Gastroesophageal sphincter (tissue), 4 donors: ENCODE measurements around the gene GLUL. TPM values are rescaled to one million over a fixed set of nuclear protein-coding genes. Genes with fewer than 3 reads are reported as not detected.

Experiments
- ATAC-seq: fragments of 150-250 bp; one replicate; pipeline ENCODE4 v1.9.1; 2016; ENCODE audit warnings: mild to moderate bottlenecking, moderate library complexity
- H3K27ac ChIP-seq, 4 donors: fragments of 200-600 bp; sonication (generic) in 3 of 4; 1 replicate in 3 of 4; 2 replicates in 1 of 4; pipeline ENCODE4 v1.5.1; 2016 to 2019
- H3K27me3 ChIP-seq: fragments of 200-600 bp; sonication (generic); one replicate; pipeline ENCODE4 v1.5.1; 2019
- H3K36me3 ChIP-seq, 2 donors: fragments of 200-600 bp; sonication (generic); one replicate each; pipeline ENCODE4 v1.5.1; 2019; ENCODE audit warnings: control low read depth in 1 of 2
- H3K4me1 ChIP-seq, 3 donors: fragments of 200-600 bp; sonication (generic); 1 replicate in 2 of 3; 2 replicates in 1 of 3; pipeline ENCODE4 v1.5.1; 2016 to 2019; ENCODE audit warnings: control low read depth in 2 of 3
- H3K4me3 ChIP-seq, 2 donors: fragments of 200-600 bp; sonication (generic); one replicate each; pipeline ENCODE4 v1.5.1; 2019; ENCODE audit warnings: mild to moderate bottlenecking in 1 of 2, moderate library complexity in 1 of 2
- H3K9me3 ChIP-seq, 3 donors: fragments of 200-600 bp; sonication (generic); one replicate each; pipeline ENCODE4 v1.5.1; 2017 to 2019; ENCODE audit warnings: control low read depth in 2 of 3
- EP300 ChIP-seq: sonication (generic); formaldehyde crosslinking; IDR thresholded peaks from one replicate; pipeline ENCODE4 v1.6.1; 2017; ENCODE audit warnings: antibody characterized with exemption, mild to moderate bottlenecking
- POLR2A ChIP-seq, 2 donors: fragments of 450-650 bp; IDR thresholded peaks; one replicate each; pipeline ENCODE4 v1.6.1; 2017; ENCODE audit warnings: antibody characterized with exemption in 2 of 2, mild to moderate bottlenecking in 2 of 2, moderate library complexity in 1 of 2
- POLR2AphosphoS5 ChIP-seq: sonication (generic); formaldehyde crosslinking; IDR thresholded peaks from one replicate; pipeline ENCODE4 v1.6.1; 2017; ENCODE audit warnings: antibody characterized with exemption
- WGBS, 2 donors: methylation state at CpG; one replicate each; pipeline ENCODE4 v1.1.5; 2018; ENCODE audit warnings: low coverage in 1 of 2; 5-methylcytosine and 5-hydroxymethylcytosine counted together
- total RNA-seq, 4 donors: library from RNA; depleted of rRNA; stranded (reverse); fragments of >200 nt; gene quantifications; one replicate each; pipeline ENCODE4 v1.1.0, GENCODE V29; 2016
- TF ChIP-seq, protein P1 (sequence below), 4 experiments: fragments of 200-600 bp in 2 of 4; fragments of 450-650 bp in 2 of 4; sonication (generic) in 1 of 4; IDR thresholded peaks; one replicate each; pipeline ENCODE4 v1.5.1; 2017 to 2019; ENCODE audit warnings: antibody characterized with exemption in 4 of 4, mild to moderate bottlenecking in 2 of 4, moderate library complexity in 2 of 4

The GLUL gene
- total RNA-seq, 4 donors from 2014 or later = 2,239 to 3,071 (median 2,830) TPM

DNA sequence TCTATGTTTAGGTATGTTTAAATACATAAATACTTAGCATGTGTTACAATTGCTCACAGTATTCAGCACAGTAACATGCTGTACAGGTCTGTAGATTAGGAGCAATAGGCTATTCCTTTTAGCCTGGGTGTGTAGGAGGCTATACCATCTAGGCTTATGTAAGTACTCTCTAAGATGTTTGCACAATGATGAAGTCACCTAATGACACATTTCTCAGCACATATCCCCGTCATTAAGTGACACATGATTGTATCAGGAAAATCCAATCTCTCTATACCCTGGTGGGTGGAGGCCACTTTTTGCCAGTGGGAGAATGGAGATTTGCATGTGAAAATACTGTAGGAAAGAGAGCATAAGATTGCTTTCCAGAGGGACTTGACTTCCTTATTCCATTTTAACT, 14.4 kb upstream of the GLUL start:
- Histone ChIP-seq H3K36me3 (no peaks in the 10 kb centered on the region), H3K4me1 (peaks cover 0 to 14% (median 0%) of the 10 kb centered on the region in 3 donors), H3K27ac (no peak overlapping the region), H3K4me3 (no peak overlapping the region), H3K9me3 (no peaks in the 10 kb centered on the region), H3K27me3 (peaks cover 37% of the 10 kb centered on the region)
- ATAC-seq = no peak
- 50 to 89% methylated on average over 1 of the region's 1 CpG for WGBS, 2 donors
- TF ChIP-seq, protein P1, sequence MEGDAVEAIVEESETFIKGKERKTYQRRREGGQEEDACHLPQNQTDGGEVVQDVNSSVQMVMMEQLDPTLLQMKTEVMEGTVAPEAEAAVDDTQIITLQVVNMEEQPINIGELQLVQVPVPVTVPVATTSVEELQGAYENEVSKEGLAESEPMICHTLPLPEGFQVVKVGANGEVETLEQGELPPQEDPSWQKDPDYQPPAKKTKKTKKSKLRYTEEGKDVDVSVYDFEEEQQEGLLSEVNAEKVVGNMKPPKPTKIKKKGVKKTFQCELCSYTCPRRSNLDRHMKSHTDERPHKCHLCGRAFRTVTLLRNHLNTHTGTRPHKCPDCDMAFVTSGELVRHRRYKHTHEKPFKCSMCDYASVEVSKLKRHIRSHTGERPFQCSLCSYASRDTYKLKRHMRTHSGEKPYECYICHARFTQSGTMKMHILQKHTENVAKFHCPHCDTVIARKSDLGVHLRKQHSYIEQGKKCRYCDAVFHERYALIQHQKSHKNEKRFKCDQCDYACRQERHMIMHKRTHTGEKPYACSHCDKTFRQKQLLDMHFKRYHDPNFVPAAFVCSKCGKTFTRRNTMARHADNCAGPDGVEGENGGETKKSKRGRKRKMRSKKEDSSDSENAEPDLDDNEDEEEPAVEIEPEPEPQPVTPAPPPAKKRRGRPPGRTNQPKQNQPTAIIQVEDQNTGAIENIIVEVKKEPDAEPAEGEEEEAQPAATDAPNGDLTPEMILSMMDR (IDR thresholded peaks at IDR 0.05) = no peak
- TF ChIP-seq POLR2AphosphoS5 (no peak), EP300 (no peak), POLR2A (IDR thresholded peaks at IDR 0.05) (no peak)

DNA sequence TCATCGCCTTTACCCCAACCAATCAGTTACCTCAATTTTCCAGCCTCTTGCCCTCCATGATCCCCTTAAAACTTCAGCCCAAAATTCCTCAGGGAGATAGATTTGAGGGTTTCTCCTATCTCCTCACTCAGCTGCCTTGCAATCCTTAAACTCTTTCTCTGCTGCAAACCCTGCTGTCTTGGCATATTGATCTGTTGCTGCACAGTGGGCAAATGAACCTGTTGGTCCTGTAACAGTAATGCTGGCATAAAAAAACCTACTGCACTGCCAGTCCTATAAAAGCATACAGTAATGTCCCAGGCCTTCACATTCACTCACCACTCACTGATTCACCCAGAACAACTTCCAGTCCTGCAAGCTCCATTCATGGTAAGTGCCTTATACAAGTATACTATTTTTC, 14.0 kb upstream of the GLUL start:
- H3K36me3 ChIP-seq = no peaks in the 10 kb centered on the region
- peaks cover 37% of the 10 kb centered on the region for H3K27me3 ChIP-seq
- no peaks in the 10 kb centered on the region for H3K9me3 ChIP-seq
- 89% methylated on average over 1 of the region's 1 CpG; no CpG with 5 or more reads in 1 of the 2 donors for WGBS, 2 donors
- no peak overlapping the region for H3K27ac ChIP-seq
- peaks cover 0 to 9% (median 0%) of the 10 kb centered on the region in 3 donors for H3K4me1 ChIP-seq
- no peak for ATAC-seq
- H3K4me3 ChIP-seq = no peak overlapping the region
- TF ChIP-seq, protein P1 (IDR thresholded peaks at IDR 0.05) = no peak
- TF ChIP-seq POLR2AphosphoS5 = no peak
- TF ChIP-seq POLR2A (IDR thresholded peaks at IDR 0.05) = no peak
- no peak for TF ChIP-seq EP300

DNA sequence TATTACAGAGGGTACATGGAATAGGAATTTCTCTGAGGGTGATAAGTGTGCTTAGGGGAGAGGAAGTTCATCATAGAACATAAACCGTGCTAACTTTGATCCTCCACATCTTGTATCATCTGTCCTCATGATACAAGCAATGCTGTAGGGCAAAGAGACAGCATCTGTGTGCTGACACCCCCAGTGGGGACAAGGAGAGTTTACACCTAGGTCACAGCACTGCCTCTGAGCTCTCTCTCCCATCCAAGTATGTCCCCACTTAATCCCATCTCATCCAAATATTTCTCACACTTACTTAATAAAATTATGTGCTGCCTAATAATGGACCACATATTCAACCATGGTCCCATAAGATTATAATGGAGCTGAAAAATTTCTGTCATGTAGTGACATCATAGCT, 13.2 kb upstream of the GLUL start:
- H3K9me3 ChIP-seq = no peaks in the 10 kb centered on the region
- H3K4me1 ChIP-seq = peaks cover 0 to 1% (median 0%) of the 10 kb centered on the region in 3 donors
- no peak overlapping the region for H3K27ac ChIP-seq
- no peaks in the 10 kb centered on the region for H3K36me3 ChIP-seq
- no peak for ATAC-seq
- H3K4me3 ChIP-seq = no peak overlapping the region
- H3K27me3 ChIP-seq = peaks cover 37% of the 10 kb centered on the region
- TF ChIP-seq, protein P1 (IDR thresholded peaks at IDR 0.05) = no peak
- no peak for TF ChIP-seq EP300
- TF ChIP-seq POLR2AphosphoS5 = no peak
- WGBS, 2 donors = 44 to 50% methylated on average over 1 of the region's 1 CpG

DNA sequence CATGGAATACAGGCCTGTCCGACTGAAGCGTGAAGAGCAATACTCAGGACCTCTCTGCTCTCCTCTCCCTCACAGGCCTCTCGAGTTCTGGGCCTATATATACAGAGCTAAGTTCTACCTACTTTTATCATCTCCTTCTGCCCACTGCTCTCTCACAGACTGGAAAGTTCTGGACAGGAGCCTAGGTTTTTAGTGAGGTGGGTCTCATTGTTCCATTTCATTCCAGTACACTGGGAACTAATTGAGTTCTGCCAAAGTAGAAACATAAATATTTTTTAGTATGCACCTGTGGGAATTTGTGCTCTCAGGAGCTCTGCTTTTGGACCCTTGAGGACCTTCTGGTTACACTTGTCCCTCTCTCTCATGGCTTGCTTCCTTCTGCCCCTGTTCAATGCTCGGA, 9.0 kb upstream of the GLUL start, which contains the start of gene TEDDM1:
TSS of gene TEDDM1 (minus strand) at position 101 of the 400 bp plus-strand sequence. CDS start 182 bp downstream, outside the sequence.
- no peak for ATAC-seq
- Histone ChIP-seq H3K4me1 (peaks cover 5 to 18% (median 8%) of the 10 kb centered on the region in 3 donors), H3K9me3 (no peaks in the 10 kb centered on the region), H3K36me3 (no peaks in the 10 kb centered on the region), H3K27ac (no peak within 1 kb of the TSS), H3K4me3 (no peak within 1 kb of the TSS), H3K27me3 (peaks cover 11% of the 10 kb centered on the region)
- no peak for TF ChIP-seq POLR2A (IDR thresholded peaks at IDR 0.05)
- TF ChIP-seq, protein P1 (IDR thresholded peaks at IDR 0.05) = no peak
- WGBS, 2 donors = 89 to 97% methylated on average over 3 to 4 of the region's 4 CpGs

DNA sequence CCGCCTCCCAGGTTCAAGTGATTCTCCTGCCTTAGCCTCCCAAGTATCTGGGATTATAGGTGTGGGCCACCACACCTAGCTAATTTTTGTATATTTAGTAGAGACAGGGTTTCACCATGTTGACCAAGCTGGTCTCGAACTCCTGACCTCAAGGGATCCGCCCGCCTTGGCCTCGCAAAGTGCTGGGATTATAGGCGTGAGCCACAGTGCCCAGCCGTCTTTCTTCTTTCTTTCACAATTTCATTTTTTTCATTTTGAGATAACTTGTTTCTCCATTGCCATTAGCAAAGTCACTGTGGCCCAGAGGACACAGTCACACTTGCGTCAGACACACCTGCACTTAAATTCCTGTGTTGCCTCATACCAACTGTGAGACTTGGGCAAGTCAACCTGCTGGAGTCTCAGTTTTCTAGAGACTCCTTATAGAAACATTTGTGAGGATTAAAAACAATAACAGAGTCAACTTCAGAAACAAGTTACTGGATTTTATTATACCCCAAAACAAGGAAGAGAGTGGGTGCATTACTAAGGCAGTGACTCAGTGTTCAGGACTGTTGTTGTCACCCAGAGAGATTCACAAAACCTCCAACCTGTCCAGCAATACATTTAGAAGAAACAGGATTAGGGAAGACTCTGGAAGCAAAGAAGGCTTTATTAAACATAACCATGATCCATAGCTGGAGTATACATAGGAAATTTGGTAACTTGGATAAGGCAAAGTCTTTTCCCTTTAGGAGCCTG, 6.2 kb upstream of the GLUL start:
- Histone ChIP-seq H3K36me3 (no peaks in the 10 kb centered on the region), H3K4me1 (peaks cover 5 to 32% (median 8%) of the 10 kb centered on the region in 3 donors), H3K27me3 (no peaks in the 10 kb centered on the region), H3K4me3 (no peak overlapping the region), H3K9me3 (no peaks in the 10 kb centered on the region), H3K27ac (no peak overlapping the region)
- no peak for TF ChIP-seq POLR2A (IDR thresholded peaks at IDR 0.05)
- TF ChIP-seq, protein P1 (IDR thresholded peaks at IDR 0.05) = no peak
- TF ChIP-seq POLR2AphosphoS5 = no peak
- TF ChIP-seq EP300 = no peak
- no peak for ATAC-seq
- 82 to 83% methylated on average over 4 to 8 of the region's 8 CpGs for WGBS, 2 donors
